Esophagus squamous epithelium (tissue), 4 donors: ENCODE data around the gene EFNB2.

Source experiments
- CTCF ChIP-seq, 6 experiments: fragments of 450-650 bp in 4 of 6; fragments of 200-600 bp in 2 of 6; sonication (generic) in 2 of 6; IDR thresholded peaks; one replicate each; pipeline ENCODE4 v1.5.1; 2016 to 2019; ENCODE audit warnings: antibody characterized with exemption in 6 of 6, mild to moderate bottlenecking in 4 of 6, moderate library complexity in 4 of 6
- POLR2A ChIP-seq, 4 donors: fragments of 450-650 bp; IDR thresholded peaks; one replicate each; pipeline ENCODE4 v1.6.1; 2017; ENCODE audit warnings: antibody characterized with exemption in 4 of 4, mild to moderate bottlenecking in 4 of 4, moderate library complexity in 3 of 4

- no peak for TF ChIP-seq CTCF (IDR thresholded peaks at IDR 0.05)
- TF ChIP-seq POLR2A (IDR thresholded peaks at IDR 0.05): no peak
Observed at GRCh38 chr13:106455190-106455589, 80.3 kb downstream of the EFNB2 start.
